Measurements from ENCODE around the gene FNDC3B.

The FNDC3B gene

DNA sequence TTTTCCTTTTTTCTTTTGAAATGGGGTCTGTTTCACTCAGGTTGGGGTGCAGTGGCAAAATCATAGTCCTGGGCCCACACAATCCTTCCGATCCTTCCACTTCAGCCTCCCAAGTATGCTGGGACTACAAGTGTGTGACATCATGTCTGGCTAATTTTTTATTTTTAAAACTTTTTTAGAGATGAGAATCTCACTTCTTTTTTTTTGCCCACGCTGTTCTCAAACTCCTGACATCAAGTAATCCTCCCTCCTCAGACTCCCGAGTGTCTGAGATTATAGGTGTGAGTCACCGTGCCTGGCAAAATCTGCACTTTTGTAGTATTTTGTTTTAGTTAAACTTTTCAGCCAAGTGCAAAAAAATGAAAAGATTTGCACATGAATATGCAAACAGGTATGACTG, 171.0 kb downstream of the FNDC3B start:
- DNase-seq (ENCODE audit: low read depth, low spot score): no peak

GRCh38 chr3:172211123-172211522, 171.7 kb downstream of the FNDC3B start:
- no peak for DNase-seq (ENCODE audit: low read depth, low spot score)

DNA sequence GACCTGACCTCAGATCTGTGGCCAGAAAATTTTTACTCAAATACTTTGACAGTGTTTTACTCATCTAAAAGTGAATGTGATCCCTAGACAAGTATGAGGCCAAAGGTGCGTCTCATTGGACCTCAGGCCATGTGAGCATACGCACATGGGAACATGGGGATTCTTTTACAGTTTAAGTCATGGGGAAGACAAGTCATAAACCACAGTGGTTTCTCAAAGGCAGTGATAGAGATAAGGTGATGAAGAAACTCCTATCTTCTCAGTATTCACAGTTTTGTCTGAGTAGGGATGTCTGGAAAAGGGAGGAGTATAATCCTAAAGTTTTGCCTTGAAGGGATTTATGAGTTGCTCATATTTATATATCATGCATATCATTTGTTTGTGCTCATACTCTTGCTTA, 173.8 kb downstream of the FNDC3B start:
- DNase-seq (ENCODE audit: low read depth, low spot score): no peak

GRCh38 chr3:172213904-172214303, 174.5 kb downstream of the FNDC3B start:
- DNase-seq (ENCODE audit: low read depth, low spot score): peak; percentile 36

DNA sequence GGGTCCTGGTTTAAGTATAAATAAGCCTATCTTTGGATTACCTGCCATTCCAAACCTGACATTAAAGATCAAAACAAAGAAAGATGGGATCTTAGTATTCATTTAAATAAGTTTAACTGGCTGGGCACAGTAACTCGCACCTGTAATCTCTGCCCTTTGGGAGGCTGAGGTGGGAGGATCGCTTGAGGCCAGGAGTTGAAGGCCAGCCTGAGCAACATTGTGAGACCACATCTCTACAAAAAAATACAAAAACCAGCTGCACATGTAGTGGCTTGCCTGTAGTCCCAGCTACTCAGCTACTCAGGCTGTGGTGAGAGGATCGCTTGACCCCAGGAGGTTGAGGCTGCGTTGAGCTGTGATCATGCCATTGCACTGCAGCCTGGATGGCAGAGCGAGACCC, 176.9 kb downstream of the FNDC3B start:
- DNase-seq (ENCODE audit: low read depth, low spot score): no peak

DNA sequence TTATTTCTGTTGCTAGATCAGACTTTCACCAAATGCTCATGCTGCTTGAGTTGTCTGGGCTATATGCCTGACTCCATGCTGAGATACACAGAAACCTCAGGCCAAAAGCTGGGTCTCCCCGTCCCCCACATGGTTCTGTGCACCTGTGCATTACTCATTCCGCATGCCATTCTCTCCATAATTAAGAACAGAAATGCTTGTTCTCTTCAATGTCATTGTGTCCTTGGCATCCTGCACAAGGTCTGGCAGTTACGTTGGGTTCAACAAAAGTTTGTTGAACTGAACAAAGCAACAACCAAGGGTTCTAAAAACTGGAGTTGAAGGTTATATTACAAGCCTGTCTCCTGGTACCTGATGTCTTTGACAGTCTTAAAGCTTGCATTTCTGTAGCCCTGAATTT, 177.5 kb downstream of the FNDC3B start:
- no peak for DNase-seq (ENCODE audit: low read depth, low spot score)

- DNase-seq (ENCODE audit: low read depth, low spot score): no peak
Observed at GRCh38 chr3:172217877-172218276, 178.5 kb downstream of the FNDC3B start.

- peak; percentile 74 for DNase-seq (ENCODE audit: low read depth, low spot score)
Observed at GRCh38 chr3:172218350-172219323, 179.3 kb downstream of the FNDC3B start.

GRCh38 chr3:172219750-172220149, 180.4 kb downstream of the FNDC3B start:
- no peak for DNase-seq (ENCODE audit: low read depth, low spot score)

GRCh38 chr3:172221547-172221946, 182.2 kb downstream of the FNDC3B start:
- DNase-seq (ENCODE audit: low read depth, low spot score): no peak

DNA sequence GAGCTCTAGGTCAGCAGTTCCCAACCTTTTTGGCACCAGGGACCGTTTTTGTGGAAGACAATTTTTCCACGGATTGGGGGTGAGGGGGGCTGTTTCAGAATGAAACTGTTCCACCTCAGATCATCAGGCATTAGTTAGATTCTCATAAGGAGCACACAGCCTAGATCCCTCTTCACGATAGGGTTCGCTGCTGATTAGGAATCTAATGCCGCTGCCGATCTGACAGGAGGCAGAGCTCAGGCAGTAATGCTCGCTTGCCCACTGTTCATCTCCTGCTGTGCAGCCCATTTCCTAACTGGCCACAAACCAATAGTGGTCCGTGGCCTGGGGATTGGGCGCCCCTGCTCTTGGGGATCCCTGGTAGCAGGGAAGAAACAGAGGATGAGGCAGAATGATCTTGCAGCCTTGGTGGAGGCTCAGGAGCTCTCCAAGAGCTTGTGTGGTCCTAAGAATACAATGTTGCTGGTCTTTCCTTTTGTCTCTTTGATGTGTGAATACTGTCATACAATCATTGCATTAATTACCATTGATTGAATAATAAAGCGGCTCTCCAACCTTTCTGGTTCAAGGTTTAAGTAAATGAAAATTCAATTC, 183.2 kb downstream of the FNDC3B start:
- DNase-seq (ENCODE audit: low read depth, low spot score): no peak

DNA sequence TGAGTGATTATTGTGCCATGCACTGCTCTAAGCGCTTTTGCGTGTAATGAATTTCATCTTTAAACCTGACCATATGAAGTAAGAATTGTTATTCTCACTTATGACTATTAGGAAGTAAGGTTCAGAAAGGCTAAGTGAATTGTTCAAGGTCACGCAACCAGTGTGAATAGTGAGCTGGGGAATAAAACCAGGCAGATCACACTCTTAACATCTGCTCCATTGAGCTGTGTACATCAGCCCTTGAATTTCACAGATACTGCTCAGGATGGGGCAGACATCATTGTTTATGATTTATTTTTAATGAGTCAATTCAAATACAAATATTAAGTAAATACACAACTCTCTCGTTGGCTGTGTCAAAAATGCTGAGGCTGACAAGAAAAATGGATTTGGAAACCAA, 184.5 kb downstream of the FNDC3B start:
- DNase-seq (ENCODE audit: low read depth, low spot score): no peak

DNA sequence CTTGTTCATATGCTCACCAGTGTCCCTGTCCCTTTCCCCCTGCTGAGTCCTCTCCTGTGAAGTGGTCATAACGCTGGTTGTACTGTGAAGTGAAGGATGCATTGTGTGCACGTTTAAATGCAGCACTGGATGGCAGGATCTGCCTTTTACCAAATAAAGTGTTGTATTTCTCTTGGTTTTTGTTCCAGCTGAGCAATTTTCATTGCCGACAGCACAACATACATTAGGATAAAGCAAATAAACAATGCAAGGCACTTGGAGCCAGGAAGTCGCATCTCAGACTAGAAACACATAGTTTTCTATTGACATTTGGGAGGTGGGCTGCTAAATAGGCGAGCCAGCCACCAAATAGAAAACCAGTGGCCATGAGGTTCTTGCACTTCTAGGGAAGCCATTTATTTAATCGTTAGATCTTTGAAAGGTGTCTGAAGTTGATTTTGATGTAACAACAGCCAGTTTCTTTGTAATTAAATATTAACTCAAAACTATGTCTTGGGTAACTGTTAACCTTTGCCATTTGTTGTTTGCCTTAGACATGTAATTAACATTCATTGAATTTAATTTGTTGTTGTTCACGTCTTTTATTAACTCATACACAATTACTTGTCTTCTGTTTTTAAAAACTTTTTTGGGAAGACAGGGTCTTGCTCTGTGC, 185.3 kb downstream of the FNDC3B start:
- DNase-seq (ENCODE audit: low read depth, low spot score): no peak

GRCh38 chr3:172225215-172225707, 185.9 kb downstream of the FNDC3B start:
- DNase-seq (ENCODE audit: low read depth, low spot score): no peak

- DNase-seq (ENCODE audit: low read depth, low spot score): no peak
Observed at GRCh38 chr3:172226831-172227230, 187.5 kb downstream of the FNDC3B start.

- no peak for DNase-seq (ENCODE audit: low read depth, low spot score)
Observed at GRCh38 chr3:172227340-172228035, 188.1 kb downstream of the FNDC3B start.

DNA sequence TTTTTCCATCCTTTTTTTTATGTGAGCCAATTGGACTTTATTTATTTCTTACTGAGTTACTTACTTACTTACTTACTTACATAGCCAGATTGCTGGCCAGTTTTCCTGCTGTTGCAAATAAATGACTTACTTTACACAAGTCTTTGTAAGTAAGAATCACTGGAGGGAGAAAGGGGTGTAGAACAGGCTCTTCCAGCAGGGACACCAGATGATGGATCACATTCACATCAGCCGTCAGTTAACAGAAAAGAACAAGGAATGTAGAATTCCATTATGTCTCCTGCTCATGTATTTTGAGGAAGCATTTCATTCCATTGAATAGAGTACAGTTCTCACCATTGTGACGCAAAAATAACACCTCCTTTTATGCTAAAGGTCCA, 188.6 kb downstream of the FNDC3B start:
- peak; percentile 20 for DNase-seq (ENCODE audit: low read depth, low spot score)

- no peak for DNase-seq (ENCODE audit: low read depth, low spot score)
Observed at GRCh38 chr3:172229462-172229861, 190.1 kb downstream of the FNDC3B start.

DNA sequence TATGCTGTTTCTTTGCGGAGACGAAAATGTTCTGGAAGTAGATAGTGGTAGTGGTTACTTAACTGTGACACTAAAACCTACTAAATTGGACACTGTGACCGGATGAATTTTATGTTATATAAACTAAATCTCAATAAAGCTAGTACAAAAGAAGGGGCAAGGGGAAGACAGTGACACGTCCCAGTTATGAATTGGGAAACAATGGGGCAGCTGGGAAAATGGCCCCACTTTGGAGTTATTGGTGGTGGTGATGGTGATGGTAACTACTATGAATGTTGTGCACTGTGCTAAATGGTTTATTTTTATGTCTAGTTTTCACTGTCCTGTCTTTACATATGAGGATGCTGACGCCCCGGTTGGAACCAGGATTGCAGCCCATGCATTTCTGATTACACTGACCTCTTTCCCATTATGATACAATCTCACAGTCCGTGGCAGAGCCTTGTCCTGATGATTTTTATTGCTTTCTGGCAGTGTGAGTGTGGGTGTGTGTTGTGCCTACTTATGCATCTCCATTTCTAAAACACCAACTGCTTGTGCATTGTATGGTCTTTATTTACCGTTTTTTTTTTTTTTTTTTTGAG, 192.0 kb downstream of the FNDC3B start:
- DNase-seq (ENCODE audit: low read depth, low spot score): no peak

DNA sequence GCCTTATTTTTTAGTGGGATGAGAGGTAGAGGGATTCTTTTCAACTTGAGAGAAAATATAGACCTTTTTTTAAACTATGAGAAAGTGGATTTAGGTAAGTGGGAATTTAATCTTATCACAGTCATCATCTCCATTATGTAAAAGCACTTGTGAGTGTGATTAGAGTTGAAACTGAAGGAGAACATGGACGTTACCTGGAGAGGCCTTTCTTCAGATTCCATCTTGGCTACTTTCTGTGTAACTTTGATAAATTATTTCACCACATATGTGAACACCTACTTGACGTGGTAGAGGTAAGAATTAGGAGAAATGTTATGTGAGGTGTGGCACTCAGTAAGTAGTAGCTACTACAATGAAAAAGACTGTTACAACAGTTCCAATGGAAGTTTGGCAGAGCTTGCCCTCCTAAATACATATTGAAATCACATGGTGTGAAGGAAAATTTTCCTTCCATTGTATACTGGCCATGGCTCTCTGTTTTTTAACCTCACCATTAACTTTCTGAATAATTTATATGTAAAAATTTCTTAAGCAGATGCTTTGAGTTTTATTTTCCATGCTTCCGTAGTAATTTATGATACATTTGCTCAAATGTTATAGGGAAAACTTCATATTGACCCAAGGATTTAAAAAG, 193.3 kb downstream of the FNDC3B start:
- DNase-seq (ENCODE audit: low read depth, low spot score): no peak

Data from ELF-1 (cell line).